ENCODE measurements around the gene MMP25. TPM values are rescaled to one million over a fixed set of nuclear protein-coding genes. Genes with fewer than 3 reads are reported as not detected.

The MMP25 gene
- total RNA-seq, 4 donors from 2014 or later = under 0.01 to 4.5 (median 0.12) TPM

DNA sequence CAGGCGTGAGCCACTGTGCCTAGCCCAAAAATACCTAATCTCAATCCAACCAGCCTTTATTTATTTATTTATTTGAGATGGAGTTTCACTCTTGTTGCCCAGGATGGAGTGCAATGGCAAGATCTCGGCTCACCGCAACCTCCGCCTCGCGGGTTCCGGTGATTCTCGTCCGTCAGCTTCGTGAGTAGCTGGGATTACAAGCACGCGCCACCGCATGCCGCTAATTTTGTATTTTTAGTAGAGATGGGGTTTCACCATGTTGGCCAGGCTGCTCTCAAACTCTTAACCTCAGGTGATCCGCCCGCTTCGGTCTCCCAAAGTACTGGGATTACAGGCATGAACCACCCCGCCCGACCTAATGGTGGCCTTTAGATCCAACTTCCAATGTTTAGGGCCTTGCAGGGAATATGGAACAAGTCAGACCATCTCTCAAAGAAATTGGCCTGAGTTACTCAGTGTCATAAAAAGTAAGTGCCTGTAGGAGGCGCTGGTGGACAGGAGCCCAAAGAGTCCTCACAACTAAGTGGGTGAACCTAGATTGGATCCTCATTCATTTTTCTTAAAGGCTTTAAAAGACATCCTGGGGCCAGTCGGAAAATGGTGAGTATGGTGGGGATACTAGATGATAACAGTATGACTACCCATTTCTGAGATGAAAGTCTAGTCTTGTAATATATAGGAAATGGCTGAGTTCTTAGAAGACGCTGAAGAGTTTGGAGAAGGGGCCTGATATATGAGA, 48.1 kb downstream of the MMP25 start:
- Histone ChIP-seq H3K27me3 (peaks cover 0 to 85% (median 6%) of the 10 kb centered on the region in 4 donors), H3K27ac (replicated peaks in 1 of 4) (no peak overlapping the region), H3K36me3 (no peaks in the 10 kb centered on the region), H3K4me1 (peaks cover 0 to under 1% (median under 1%) of the 10 kb centered on the region in 4 donors), H3K4me3 (no peak overlapping the region), H3K9me3 (no peaks in the 10 kb centered on the region)
- TF ChIP-seq EP300 (IDR thresholded peaks at IDR 0.05) (no peak), POLR2AphosphoS5 (IDR thresholded peaks at IDR 0.05) (no peak), POLR2A (IDR thresholded peaks at IDR 0.05; ENCODE audit: low read depth) (no peak)
- TF ChIP-seq, protein P1, sequence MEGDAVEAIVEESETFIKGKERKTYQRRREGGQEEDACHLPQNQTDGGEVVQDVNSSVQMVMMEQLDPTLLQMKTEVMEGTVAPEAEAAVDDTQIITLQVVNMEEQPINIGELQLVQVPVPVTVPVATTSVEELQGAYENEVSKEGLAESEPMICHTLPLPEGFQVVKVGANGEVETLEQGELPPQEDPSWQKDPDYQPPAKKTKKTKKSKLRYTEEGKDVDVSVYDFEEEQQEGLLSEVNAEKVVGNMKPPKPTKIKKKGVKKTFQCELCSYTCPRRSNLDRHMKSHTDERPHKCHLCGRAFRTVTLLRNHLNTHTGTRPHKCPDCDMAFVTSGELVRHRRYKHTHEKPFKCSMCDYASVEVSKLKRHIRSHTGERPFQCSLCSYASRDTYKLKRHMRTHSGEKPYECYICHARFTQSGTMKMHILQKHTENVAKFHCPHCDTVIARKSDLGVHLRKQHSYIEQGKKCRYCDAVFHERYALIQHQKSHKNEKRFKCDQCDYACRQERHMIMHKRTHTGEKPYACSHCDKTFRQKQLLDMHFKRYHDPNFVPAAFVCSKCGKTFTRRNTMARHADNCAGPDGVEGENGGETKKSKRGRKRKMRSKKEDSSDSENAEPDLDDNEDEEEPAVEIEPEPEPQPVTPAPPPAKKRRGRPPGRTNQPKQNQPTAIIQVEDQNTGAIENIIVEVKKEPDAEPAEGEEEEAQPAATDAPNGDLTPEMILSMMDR (IDR thresholded peaks at IDR 0.05) = peak; percentile 21 to 45 (median 28)
- intact Hi-C loops (cut with DNase I) = no loop called here
- no peak for DNase-seq (ENCODE audit: extremely low spot score)
- WGBS = 92% methylated on average over 22 of the region's 22 CpGs

DNA sequence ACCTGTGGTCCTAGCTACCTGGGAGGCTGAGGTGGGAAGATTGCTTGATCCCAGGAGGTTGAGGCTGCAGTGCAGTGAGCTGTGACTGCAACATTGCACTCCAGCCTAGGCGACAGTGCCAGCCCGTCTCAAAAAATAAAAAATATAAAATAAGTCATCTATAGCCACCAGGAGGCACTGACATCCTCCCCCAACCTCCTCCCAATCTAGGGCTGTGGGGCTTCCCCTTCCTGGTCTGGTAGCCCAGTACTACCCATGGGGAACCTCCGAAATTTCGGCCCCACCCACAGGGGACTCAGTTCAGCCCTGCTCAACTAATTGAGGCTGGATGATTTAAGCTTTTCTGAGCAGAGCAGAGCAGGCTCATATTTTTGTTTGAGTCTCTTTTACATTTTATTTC, 49.5 kb downstream of the MMP25 start:
- TF ChIP-seq EP300 (IDR thresholded peaks at IDR 0.05) = no peak
- TF ChIP-seq, protein P1 (IDR thresholded peaks at IDR 0.05) = peak in 1 of 3 experiments; percentile 17
- 36% methylated on average over 4 of the region's 4 CpGs for WGBS
- peaks cover 0 to 84% (median 7%) of the 10 kb centered on the region in 4 donors for H3K27me3 ChIP-seq
- peaks cover 10 to 15% (median 13%) of the 10 kb centered on the region in 4 donors for H3K4me1 ChIP-seq
- H3K27ac ChIP-seq (replicated peaks in 1 of 4) = no peak overlapping the region
- no peaks in the 10 kb centered on the region for H3K9me3 ChIP-seq
- intact Hi-C loops (cut with DNase I) = no loop called here
- H3K36me3 ChIP-seq = no peaks in the 10 kb centered on the region
- DNase-seq (ENCODE audit: extremely low spot score) = no peak
- H3K4me3 ChIP-seq = no peak overlapping the region

DNA sequence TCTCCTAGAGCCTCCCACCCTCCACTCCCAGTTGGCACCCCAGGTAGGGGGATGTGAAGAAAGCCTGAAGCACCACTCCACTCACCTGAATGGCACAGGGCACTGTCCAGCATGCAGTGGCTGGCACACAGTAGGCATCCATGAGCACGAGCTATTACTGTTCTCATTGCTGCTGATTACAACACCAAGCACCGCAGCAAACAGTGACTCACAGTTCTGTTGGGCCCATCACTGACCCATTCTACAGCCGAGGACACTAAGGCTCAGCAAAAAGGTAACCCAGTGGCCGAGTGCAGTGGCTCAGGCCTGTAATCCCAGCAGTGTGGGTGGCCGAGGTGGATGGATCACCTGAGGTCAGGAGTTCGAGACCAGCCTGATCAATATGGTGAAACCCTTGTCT, 50.0 kb downstream of the MMP25 start:
- intact Hi-C loops (cut with DNase I) = no loop called here
- H3K9me3 ChIP-seq = no peaks in the 10 kb centered on the region
- H3K4me3 ChIP-seq = no peak overlapping the region
- H3K27ac ChIP-seq (replicated peaks in 1 of 4) = no peak overlapping the region
- 83% methylated on average over 6 of the region's 6 CpGs for WGBS
- peaks cover 13 to 20% (median 16%) of the 10 kb centered on the region in 4 donors for H3K4me1 ChIP-seq
- H3K27me3 ChIP-seq = peaks cover 0 to 84% (median 7%) of the 10 kb centered on the region in 4 donors
- TF ChIP-seq, protein P1 (IDR thresholded peaks at IDR 0.05) = no peak
- TF ChIP-seq POLR2AphosphoS5 (IDR thresholded peaks at IDR 0.05) = no peak
- no peak for TF ChIP-seq POLR2A (IDR thresholded peaks at IDR 0.05; ENCODE audit: low read depth)
- no peak for TF ChIP-seq EP300 (IDR thresholded peaks at IDR 0.05)
- H3K36me3 ChIP-seq = no peaks in the 10 kb centered on the region
- no peak for DNase-seq (ENCODE audit: extremely low spot score)

DNA sequence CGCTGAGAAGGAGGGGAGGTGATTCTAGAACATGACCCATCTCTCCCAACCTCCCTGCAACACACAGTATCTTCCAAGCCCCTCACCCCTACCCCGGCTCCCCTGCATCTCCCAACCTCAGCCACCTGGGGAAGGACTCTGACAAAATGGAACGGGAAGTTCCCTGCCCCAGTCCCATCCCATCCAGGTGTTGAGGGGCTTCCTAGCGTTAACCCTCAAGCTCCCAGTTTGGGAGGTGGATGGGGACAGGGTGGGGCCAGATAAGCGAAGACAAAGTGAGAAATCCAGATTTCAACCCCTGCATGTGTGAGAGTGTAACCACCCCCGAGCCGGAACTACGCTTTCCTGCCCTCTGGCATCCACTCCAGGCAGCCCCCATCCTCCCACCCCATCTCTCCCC, 50.9 kb downstream of the MMP25 start:
- Histone ChIP-seq H3K4me3 (no peak overlapping the region), H3K27me3 (peaks cover 0 to 84% (median 7%) of the 10 kb centered on the region in 4 donors), H3K9me3 (no peaks in the 10 kb centered on the region), H3K4me1 (peaks cover 13 to 29% (median 22%) of the 10 kb centered on the region in 4 donors), H3K27ac (replicated peaks in 1 of 4) (no peak overlapping the region), H3K36me3 (no peaks in the 10 kb centered on the region)
- 61% methylated on average over 8 of the region's 8 CpGs for WGBS
- intact Hi-C loops (cut with DNase I) = no loop called here
- TF ChIP-seq, protein P1 (IDR thresholded peaks at IDR 0.05) = no peak
- no peak for TF ChIP-seq POLR2AphosphoS5 (IDR thresholded peaks at IDR 0.05)
- no peak for TF ChIP-seq POLR2A (IDR thresholded peaks at IDR 0.05; ENCODE audit: low read depth)
- no peak for TF ChIP-seq EP300 (IDR thresholded peaks at IDR 0.05)
- DNase-seq (ENCODE audit: extremely low spot score) = no peak
